ENCODE results near the gene CSNK1D.
A peak's percentile ranks its signal among the peaks of the same experiment; 100 is the strongest.

CSNK1D gene
- total RNA-seq: 86.8 to 154 reads per million in 2 donors

DNA sequence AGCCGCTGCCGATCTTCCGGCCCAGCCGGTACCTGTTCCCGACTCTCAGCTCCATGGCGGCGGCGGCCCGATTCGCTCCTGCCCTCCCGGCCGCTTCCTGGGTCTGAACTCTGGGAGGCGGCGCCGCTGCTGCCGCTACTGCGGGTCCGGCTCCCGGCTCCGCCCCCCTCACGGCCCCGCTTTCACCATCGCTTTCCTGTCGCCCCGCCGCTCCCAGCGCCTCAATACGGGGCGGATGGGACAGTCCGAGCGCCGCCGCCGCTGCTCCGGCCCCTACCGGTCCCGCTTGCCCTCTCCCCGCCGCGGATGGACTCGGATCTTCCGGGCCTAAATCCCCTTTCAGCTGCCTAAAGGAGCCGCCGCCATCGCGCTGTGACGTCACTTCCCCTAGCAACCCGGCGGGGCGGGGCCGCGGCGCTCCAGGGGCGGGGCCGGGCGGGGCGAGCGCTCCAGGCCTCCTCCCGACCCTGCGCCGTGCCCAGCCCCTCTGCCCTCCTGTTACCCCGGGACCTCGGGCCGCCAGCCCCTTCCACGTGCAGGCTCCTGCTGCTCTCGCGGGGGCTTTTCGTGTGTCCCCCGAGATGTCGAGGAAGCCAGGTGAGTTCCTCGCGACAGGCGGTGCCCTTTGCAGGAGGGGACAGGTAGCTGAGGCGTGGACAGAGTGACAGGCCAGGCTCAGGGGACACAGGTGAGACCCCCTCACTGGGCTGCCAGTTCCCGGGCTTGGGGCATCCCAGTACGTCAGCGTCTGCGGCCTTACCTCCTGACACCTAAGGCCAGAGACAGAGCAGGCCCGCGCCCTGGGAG, at the start of gene CSNK1D:
TSS of gene CSNK1D (minus strand) at position 374 of the 807 bp plus-strand sequence. CDS start at position 55, 319 bp downstream.
- peak; percentile 83 to 94 (median 88) for DNase-seq

DNA sequence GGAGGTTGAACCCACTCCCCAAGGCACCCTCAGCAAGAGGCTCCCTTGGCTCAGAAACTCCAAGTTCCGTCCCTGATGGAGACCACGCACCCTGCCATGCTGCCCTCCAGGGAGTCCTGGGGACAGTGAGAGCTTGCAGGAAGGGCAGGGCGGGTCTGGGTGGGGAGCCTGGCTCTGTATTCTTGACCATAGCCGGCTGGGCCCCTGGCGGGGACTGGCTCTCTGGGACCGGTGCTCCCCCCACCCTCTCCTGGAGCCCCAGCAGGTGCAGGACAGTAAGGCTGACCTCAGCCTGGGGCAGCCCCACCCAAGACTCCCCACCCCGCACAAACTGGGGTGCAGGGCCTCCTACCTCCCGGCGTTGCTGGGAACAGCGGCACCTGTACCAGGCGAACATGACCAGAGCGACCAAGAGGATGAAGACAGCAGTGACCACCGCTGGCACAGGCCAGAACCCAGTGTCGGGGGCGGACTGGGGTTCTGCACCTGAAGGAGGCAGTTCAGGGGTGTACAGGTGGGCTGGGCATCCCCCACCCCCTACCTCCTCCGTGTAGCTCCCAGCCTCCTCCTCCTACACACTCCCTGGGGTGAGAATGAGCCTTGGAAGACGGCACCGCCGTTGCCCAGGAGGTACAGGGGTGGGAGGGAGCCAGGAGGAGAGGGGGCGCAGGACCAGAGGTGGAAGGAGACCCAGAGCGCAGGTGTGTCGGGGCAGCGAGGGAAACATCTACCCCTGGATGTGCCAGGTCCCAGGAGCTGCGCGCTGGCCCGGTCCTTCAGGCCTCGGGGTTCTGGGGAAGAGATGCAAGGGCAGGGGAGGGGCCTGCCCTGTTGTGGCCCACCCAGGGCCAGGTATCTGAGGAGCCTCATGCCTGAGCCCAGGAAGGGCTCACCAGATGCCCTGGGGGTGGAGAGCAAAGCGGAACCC, 49.3 kb upstream of the CSNK1D start:
- DNase-seq: no peak

DNA sequence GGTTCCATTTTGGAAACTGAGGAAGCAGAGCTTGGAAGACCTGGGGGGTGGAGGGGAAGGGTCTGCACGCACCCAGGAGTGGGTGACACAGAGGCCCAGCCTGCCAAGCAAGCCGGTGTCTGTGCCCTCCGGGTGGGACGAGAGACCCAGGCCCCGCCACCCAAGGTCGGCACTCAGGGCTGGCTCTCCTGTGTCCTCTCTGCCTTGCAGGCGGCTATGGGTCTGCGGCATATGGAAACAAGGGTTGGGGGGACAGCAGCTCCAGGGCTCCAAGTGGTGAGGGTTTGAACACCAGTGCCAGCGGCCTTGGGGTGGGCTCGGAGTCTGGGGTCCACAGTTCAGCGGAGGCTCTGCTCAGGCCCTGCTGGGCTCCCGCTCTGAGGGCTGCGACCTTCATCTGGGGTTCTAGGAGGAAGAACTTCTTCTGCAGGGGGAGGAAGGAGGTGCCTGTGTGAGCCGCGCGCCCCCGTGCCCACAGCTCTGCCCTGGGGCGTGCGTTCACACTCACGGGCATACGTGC, 48.5 kb upstream of the CSNK1D start:
- DNase-seq: no peak

DNA sequence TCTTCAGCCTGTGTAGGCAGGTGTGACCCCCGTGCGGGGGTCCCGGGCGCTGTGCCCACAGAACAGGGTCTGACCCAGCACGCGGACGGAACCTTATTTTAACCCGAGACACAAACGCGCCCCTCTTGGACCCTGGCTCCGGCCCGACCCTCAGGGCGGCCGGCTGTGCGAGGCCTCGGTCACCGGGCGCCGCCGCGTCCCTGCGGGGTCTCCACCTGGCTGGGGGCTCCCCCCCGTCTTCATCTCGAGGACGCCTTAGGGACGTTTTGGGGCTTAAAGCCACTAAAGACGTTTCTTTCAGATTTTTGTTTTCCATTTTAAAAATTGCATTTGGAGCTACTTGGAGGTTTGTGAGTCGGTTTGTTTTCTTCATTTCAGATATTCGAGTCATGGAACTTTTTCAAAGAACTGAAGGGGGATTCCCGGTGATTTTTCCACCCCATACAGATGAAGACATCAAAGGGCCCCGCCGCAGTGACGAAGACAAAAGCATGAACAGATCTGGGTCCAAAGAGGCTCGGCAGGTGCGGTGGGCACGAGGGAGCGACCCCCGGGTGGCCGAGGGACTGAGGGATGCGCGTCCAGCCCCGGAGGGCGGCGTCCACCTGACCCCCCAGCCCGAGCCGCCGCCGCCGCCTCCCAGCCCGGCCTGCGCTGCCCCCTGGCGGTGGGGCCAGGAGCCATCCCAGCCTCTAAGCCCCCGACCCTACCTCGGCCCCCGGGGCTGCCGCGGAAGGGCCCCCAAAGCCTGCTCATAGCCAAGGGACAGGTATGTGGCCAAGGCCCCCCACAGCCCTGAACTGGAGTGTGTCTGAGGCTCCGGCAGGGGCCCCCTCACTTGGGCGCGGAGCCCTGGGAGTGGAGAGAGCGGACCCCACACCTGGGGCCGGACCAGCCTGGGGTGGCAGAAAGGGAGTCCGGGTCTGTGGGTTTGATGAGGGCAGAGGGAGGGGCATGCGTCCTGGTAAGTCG, 47.7 kb upstream of the CSNK1D start:
- peak; percentile 45 to 76 (median 71) for DNase-seq

DNA sequence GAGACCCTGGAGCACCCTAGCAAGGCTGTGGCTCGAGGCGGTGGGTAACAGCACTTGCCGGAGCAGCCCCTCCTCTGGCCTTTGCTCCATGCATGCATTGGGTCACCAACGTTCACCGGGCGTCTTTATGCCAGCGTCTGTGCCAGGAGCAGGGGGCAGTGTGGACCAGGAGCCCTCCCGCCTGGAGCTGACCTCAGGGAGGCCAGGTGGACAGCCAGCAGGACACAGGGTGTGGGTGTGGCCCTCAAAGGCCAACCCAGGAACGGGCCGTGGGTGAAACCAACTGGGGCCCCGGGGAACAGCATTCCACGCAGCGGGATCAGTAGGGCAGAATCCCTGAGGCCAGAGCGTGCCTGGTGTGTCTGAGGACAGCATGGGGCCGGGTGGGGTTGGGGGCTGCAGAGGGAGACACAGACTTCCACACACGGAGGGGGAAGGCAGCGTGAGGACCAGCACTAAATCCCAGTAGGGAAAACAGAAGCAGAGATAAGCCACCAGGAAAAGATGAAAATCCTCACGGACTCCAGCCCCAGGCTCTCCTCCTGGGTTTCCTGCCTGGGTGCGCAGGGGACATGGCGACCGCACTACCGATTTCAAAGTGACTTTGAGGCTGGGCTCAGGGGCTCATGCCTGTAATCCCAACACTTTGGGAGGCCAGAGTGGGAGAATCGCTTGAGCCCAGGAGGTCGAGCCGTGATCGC, 46.8 kb upstream of the CSNK1D start:
- DNase-seq: no peak

DNA sequence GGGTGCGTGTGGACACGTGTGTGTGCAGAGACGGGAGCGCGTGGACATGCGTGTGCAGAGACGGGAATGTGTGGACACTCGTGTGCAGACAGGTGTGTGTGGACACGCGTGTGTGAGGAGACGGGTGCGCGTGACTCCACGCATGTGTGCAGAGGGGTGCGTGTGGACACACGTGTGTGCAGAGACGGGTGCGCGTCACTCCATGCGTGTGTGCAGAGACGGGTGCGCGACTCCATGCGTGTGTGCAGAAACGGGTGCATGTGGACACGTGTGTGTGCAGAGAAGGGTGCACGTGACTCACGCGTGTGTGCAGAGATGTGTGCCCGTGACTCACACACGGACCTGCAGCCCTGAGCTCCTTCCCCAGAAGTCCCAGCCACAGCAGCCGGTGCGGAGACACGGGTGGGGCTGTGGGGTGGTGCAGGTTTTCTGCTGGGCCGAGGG, 46.1 kb upstream of the CSNK1D start:
- no peak for DNase-seq

DNA sequence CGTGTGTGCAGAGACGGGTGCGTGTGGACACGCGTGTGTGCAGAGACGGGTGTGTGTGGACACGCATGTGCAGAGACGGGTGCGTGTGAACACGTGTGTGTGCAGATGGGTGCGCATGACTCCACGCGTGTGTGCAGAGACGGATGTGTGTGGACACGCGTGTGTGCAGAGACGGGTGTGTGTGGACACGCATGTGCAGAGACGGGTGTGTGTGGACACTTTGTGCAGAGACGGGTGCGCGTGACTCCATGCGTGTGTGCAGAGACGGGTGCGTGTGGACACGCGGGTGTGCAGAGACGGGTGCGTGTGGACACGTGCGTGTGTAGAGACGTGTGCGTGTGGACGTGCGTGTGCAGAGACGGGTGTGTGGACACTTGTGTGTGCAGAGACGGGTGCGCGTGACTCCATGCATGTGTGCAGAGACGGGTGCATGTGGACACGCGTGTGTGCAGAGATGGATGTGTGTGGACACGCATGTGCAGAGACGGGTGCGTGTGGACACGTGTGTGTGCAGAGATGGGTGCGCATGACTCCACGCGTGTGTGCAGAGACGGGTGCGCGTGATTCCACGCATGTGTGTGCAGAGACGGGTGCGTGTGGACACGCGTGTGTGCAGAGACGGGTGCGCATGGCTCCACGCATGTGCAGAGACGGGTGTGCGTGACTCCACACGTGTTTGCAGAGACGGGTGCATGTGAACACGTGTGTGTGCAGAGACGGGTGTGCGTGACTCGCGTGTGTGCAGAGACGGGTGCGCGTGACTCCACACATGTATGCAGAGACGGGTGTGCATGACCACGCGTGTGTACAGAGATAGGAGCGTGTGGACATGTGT, 45.5 kb upstream of the CSNK1D start:
- no peak for DNase-seq

DNA sequence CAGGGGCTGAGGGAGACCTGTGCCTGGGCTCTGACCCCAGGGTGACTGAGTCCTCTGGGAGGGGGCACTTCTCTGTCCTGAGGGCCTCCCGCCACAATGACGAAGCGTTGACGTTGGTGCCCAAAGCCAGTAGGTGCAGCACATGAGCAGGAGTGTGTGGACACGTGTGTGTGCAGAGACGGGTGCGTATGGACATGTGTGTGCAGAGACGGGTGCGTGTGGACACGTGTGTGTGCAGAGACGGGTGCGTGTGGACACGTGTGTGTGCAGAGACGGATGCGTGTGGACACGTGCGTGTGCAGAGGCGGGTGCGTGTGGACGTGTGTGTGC, 44.6 kb upstream of the CSNK1D start:
- no peak for DNase-seq

DNA sequence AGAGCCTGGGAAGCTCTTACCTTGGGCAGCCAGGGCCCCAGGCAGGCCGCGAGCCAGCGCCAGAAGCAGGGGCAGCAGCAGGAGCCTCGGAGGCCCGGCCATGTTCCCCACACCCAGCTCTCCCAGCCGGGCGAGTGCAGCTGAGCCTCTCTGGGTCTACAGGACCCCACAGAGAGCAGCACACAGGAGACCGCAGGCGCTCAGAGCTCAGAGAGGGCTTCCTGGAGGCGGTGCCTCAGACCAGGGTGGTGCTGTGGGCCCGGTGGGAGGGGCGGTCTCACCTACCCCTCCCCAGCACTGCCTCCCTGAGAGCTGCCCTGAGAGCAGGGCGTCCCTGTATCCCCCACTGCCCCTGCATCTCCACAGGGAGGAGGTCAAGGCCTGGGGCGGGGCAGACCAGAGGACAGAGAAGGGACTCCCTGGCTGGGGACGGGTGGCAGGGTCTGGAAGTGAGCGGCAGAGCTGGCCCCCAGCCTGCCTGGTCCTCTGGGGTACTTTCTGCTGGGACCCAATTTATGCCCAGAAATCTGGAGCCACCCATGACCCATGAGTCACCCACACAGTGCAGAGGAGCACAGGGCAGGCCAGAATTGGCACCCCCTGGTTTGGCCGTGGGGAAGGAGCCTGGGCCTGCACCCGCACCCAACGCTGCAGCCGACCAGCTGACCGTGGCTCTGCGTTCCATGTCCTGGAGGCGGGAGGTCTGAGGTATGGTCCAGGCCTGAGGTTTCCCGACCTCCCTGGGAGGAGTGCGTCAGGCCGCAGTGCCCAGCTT, 44.1 kb upstream of the CSNK1D start, which contains the start of gene CD7:
TSS of gene CD7 (minus strand) at position 215 of the 775 bp plus-strand sequence. CDS start at position 102, 113 bp downstream.
- peak in 4 of 5 experiments; percentile 39 to 85 (median 62) for DNase-seq

DNA sequence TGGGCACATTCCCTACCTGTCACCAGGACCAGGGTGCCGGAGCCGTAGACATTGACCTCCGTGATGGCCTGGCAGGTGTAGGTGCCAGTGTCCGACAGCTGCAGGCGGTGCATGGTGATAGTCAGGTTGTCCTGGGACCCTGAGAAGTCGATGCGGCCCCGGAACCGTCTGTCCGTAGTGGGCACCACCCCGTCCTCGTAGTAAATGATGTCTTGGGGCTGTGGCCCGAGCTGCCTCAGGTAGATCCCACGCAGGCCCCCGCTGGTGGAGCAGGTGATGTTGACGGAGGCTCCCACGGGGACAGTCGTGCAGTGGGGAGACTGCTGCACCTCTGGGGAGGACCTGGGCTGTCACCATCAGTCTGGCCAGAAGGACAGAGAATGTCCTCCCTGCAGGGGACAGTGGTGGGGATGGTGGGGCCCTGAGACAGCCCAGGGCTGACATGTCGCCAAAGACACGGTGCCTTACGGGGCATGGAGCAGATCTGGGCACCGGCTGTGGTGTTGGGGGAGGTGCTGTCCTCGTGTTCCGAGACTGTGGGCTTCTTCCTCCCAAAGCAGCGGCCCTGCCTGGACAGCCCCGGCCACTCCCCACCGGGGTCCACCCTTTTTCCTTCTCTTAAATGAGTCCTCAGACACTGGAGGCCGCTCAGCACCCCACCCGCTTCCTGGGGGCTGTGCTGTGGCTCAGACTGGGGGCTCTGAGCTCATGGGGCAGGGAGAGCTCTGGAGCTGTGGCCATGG, 43.3 kb upstream of the CSNK1D start:
- DNase-seq: peak in 1 of 5 experiments; percentile 18

DNA sequence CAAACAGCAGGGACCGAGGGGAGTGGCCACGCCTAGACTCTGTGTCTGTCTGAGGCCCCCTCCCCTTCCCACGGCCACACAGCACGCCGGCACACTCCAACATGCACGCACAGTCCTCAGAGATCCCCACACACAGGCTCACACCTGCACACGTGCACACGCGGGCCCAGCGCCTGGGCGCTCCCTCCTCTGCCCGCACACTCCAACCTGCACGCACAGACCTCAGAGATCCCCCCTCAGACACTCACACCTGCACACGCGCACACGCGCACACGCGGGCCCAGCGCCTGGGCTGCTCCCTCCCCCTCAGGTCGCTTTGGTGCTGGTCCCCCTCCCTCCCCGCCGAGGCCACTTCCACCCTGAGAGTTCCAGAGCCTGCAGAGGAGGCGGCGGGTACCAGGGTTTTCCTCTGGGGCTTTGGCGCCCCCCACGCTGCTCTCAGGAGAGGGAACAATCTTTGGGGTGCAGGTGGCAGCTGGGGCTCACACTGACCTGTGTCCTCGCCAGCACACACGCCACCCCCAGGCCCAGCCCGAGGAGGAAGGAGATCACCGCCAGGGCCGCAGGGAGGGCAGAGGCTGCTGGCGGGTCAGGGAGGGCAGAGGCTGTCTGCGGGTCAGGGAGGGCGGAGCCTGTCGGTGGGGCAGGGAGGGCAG, 42.3 kb upstream of the CSNK1D start:
- DNase-seq: peak in 4 of 5 experiments; percentile 28 to 63 (median 39)

DNA sequence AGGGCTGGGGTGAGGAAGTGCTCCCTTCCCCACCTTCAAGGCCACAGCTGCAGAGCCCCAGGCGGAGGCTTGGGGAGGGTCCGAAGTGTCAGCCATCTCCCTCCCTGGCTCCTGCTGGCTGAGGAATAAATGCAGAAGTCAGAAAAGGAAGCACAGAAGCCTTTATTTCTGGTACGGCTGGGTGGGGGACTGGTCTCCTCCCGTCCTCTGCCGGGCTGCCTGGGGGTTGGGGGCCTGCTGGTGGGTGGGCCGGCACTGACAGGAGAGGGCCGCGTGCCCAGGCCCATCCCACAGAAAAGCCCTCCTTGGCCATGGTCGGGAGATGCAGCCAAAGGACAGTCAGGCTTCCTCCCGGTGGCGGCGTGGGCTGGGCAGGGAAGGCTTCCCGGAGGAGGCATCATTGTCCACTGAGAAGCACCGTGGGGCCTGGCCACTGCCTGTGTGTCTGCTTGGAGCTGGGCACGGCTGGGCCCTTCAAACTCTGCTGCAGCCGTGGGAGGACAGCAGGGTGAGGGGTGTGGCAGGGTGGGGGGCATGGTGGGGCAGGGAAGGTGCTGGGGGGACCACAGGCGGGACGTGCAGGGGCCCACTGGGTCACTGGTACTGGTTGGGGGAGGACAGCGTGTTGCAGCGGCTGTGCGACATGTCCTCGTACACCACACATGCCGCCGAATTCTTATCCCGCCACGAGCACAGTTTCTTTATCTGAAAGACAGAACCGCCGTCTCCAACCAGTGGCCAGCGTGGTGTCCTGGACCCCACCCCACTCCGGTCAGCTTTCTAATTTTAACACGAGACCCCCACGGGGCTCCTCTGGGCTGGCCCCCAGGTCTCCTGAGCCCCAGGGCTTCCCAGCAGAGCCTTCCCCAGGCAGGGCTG, 41.5 kb upstream of the CSNK1D start:
- no peak for DNase-seq

DNA sequence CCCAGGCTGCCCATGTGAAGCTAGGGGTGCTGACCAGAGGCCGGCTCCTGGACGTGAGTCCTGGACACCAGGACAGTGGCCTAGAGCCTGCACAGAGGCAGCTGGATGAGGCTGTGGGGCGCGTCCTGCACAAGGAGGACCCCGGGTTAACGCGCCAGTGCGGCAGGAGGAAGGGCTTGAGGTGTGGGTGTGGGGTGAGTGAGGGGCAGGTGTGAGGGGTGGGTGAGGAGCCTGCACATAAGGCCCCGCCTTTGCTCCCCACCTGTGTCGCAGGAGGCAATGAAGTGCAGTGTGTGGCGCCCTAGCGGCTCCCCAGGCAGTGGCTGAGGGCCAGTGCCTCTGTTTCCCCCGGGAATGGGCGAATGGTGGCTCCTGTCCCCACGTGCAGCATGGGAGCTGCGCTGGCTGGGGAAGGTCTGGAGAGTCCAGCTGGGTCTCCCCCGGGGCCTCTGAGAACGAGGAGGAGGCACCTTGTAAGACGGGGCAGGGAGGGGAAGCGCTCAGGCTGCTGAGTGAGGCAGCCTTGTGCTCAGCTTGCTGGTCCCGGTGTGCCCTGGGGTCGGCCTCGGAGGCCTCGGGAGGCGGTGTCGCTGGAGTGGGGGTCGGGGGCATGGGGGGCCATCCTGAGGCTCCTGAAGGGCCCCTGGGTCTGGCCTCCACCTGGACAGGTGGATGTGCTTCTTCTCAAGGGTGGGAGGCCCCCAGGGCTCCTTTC, 40.7 kb upstream of the CSNK1D start:
- no peak for DNase-seq

DNA sequence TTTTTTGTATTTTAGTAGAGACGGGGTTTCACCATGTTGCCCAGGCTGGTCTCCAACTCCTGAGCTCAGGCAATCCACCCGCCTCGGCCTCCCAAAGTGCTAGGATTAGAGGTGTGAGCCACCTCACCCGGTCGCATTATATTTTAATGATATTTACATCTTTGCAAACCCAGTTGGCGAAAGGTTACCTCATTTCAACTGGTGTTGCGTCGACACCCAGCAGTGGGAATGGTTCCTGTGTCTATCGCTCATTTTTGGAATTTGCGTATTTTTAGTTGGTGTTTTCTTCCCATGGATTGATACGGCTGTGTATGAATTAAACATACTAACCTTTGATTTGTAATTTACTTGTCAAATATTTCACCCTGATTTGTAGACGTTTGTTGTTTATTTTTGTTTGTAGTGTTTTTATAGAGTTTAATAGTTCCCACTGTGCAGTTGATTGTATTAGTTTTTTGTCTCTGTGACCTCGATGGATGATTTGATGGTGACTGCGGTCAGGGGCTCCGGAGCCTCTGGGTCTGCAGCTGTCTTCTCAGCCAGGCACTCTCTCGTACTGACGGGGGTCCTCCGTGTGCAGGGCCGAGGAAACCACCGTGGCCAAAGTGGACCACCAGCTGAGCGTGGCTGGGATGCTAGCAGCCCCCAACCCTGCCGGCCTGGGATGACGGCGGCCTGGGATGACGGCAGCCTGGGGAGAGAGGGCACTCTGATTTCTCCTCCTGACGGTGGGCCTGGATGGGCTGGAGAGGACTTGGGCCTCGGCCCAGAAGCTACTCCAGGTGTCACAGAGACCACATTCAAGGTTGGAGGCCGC, 39.9 kb upstream of the CSNK1D start:
- no peak for DNase-seq

DNA sequence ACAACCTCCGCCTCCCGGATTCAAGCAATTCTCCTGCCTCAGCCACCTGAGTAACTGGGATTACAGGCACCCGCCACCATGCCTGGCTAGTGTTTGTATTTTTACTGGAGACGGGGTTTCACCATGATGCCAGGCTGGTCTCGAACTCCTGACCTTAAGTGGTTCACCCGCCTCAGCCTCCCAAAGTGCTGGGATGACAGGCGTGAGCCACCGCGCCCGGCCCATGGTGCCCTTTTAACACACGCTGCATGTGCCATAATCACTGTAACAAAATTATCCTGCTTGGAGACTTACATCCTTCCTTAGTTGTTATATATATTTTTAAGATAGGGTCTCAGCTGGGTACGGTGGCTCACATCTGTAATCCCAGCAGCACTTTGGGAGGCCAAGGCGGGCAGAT, 38.5 kb upstream of the CSNK1D start:
- DNase-seq: no peak

DNA sequence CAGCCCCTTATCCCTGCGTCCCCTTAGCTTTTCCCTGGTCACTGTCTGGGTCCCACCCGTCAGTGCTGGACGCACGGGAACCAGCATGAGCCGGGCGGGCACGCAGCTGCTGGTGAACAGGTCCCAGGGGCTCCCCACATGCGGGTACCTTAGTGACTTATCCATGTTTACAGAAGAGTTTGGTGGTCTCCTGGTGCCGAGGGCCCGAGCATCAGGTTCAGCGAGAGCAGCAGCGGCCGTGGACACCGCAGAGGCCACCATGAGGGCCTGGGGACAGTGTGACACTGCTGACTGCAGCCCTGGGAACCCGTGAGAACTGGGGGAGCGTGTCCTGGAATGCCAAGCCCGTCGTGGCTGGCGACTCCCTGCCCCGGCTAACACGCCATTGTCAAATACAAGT, 37.4 kb upstream of the CSNK1D start:
- DNase-seq: no peak
